HepG2 (cell line): ENCODE data around the gene NOTUM. TPM values are rescaled to one million over a fixed set of nuclear protein-coding genes. Genes with fewer than 3 reads are reported as not detected.

Experiments used
- FIP1L1 ChIP-seq: fragments of 200-400 bp; formaldehyde crosslinking; IDR thresholded peaks from 2 replicates; pipeline ENCODE4 v1.6.1; 2018; ENCODE audit warnings: low read depth, mild to moderate bottlenecking, low read length, moderate library complexity, borderline replicate concordance; ENCODE audit not compliant: insufficient read depth
- FOXP1 ChIP-seq, 2 experiments: fragments of 450-650 bp in 1 of 2; IDR thresholded peaks; 2 replicates each; pipeline ENCODE4 v1.6.1; 2017 to 2018; ENCODE audit warnings: antibody characterized with exemption in 1 of 2
- GTF3A ChIP-seq: sonication (generic); formaldehyde crosslinking; conservative IDR thresholded peaks from 2 replicates; pipeline ENCODE4 v1.4.0; 2020; ENCODE audit warnings: mild to moderate bottlenecking, missing genetic modification reagents
- KLF9 ChIP-seq: IDR thresholded peaks from 2 replicates; pipeline ENCODE4 v1.6.1; 2016; ENCODE audit warnings: low read depth
- NFE2L1 ChIP-seq: sonication (generic); formaldehyde crosslinking; IDR thresholded peaks from 2 replicates; pipeline ENCODE4 v1.4.0; 2020; ENCODE audit warnings: missing genetic modification reagents, mild to moderate bottlenecking, borderline replicate concordance
- POLR2G ChIP-seq: fragments of 200-400 bp; formaldehyde crosslinking; IDR thresholded peaks from 2 replicates; pipeline ENCODE4 v1.6.1; 2018; ENCODE audit warnings: mild to moderate bottlenecking, low read depth, low read length, moderate library complexity
- SKI ChIP-seq: fragments of 450-650 bp; IDR thresholded peaks from one replicate; pipeline ENCODE4 v1.6.1; 2018; ENCODE audit warnings: mild to moderate bottlenecking; ENCODE audit not compliant: partially characterized antibody
- SP140L ChIP-seq: sonication (generic); formaldehyde crosslinking; IDR thresholded peaks from 2 replicates; pipeline ENCODE4 v1.4.0; 2020; ENCODE audit warnings: missing genetic modification reagents, borderline replicate concordance
- SRSF9 ChIP-seq: fragments of 200-400 bp; formaldehyde crosslinking; IDR thresholded peaks from 2 replicates; pipeline ENCODE4 v1.6.1; 2018; ENCODE audit warnings: borderline replicate concordance, mild to moderate bottlenecking, low read depth, low read length; ENCODE audit not compliant: insufficient read depth, poor library complexity, severe bottlenecking
- U2AF2 ChIP-seq: fragments of 200-400 bp; formaldehyde crosslinking; IDR thresholded peaks from 2 replicates; pipeline ENCODE4 v1.6.1; 2017; ENCODE audit warnings: low read depth, mild to moderate bottlenecking, low read length
- WIZ ChIP-seq: sonication (generic); formaldehyde crosslinking; IDR thresholded peaks from 2 replicates; pipeline ENCODE4 v1.5.1; 2020; ENCODE audit warnings: mild to moderate bottlenecking, missing genetic modification reagents
- ZNF10 ChIP-seq: sonication (generic); formaldehyde crosslinking; IDR thresholded peaks from 2 replicates; pipeline ENCODE4 v1.4.0; 2020; ENCODE audit warnings: mild to moderate bottlenecking, low read depth, missing genetic modification reagents, borderline replicate concordance
- ZNF101 ChIP-seq: sonication (generic); formaldehyde crosslinking; IDR thresholded peaks from 2 replicates; pipeline ENCODE4 v1.4.0; 2020; ENCODE audit warnings: mild to moderate bottlenecking, low read depth, missing genetic modification reagents, borderline replicate concordance
- polyA plus RNA-seq, 8 experiments: library from polyadenylated mRNA; depleted of rRNA in 3 of 8; stranded (reverse) in 7 of 8; unstranded in 1 of 8; fragments of >200 nt; fragmentation: Illumina TruSeq in 4 of 8; extraction: Trizol in 4 of 8; gene quantifications; 2 replicates each; pipeline versions ENCODE4 v1.2.1 to v1.2.3, GENCODE V29; 2011 to 2016; ENCODE audit warnings: low read depth in 4 of 8, missing spikeins in 1 of 8, mixed read lengths in 1 of 8; ENCODE audit not compliant: insufficient read depth in 1 of 8
- total RNA-seq, 5 experiments: library from RNA; depleted of rRNA; stranded (reverse); fragments of >200 nt; fragmentation: Illumina TruSeq; extraction: Trizol; gene quantifications; 2 replicates each; pipeline ENCODE4 v1.2.3, GENCODE V29; 2016; ENCODE audit warnings: low read depth in 1 of 5
- TF ChIP-seq, protein P1 (sequence below): sonication (generic); formaldehyde crosslinking; IDR thresholded peaks from 2 replicates; pipeline ENCODE4 v1.4.0; 2020; ENCODE audit warnings: mild to moderate bottlenecking, missing genetic modification reagents, borderline replicate concordance
- TF ChIP-seq, protein P2 (sequence below): sonication (generic); formaldehyde crosslinking; IDR thresholded peaks from 2 replicates; pipeline ENCODE4 v1.4.0; 2020; ENCODE audit warnings: missing genetic modification reagents, borderline replicate concordance
- TF ChIP-seq, protein P3 (sequence below): IDR thresholded peaks from 2 replicates; pipeline ENCODE4 v1.6.1; 2016; ENCODE audit warnings: missing compliant biosample characterization, missing genetic modification reagents, borderline replicate concordance
- TF ChIP-seq, protein P4 (sequence below): sonication (generic); formaldehyde crosslinking; IDR thresholded peaks from 2 replicates; pipeline ENCODE4 v1.4.0; 2020; ENCODE audit warnings: mild to moderate bottlenecking, missing genetic modification reagents

NOTUM gene
- total and polyA plus RNA-seq, 2 of the 13 experiments (the other 11 are each of a cell fraction or from before 2014, with no cell fraction given) = 150 to 160 TPM

DNA sequence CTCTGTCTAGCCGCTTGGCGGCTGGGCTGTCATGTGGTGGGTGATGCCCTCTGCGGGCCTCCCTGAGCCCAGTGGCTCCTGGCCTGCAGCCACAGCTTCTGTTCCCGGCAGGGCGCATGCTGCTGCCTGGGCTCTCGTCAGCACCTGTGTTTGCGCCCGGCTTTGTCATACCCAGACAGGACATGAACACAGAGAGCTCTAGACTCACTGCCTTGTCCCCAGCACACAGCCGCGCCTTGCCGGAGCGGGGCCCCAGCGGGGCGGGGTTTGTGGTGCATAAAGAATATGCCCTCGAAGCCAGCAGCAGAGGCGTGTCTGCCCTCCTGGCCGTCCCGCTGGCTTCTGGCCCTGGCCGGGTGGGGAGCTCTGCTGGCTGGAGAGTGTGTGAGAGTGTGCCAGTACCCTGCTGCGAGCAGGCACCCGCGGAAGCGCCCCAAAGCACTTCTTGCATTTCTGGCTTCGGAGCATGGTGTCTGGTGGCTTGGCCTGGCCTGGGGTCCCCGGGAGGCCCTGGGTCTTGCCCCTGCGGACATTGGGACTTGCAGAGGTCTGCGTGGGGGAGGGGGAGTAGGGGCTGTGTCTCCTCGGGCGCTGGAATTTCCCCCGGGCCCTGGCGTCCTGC is 30.8 kb upstream of the NOTUM start (continued):
- TF ChIP-seq, protein P1, sequence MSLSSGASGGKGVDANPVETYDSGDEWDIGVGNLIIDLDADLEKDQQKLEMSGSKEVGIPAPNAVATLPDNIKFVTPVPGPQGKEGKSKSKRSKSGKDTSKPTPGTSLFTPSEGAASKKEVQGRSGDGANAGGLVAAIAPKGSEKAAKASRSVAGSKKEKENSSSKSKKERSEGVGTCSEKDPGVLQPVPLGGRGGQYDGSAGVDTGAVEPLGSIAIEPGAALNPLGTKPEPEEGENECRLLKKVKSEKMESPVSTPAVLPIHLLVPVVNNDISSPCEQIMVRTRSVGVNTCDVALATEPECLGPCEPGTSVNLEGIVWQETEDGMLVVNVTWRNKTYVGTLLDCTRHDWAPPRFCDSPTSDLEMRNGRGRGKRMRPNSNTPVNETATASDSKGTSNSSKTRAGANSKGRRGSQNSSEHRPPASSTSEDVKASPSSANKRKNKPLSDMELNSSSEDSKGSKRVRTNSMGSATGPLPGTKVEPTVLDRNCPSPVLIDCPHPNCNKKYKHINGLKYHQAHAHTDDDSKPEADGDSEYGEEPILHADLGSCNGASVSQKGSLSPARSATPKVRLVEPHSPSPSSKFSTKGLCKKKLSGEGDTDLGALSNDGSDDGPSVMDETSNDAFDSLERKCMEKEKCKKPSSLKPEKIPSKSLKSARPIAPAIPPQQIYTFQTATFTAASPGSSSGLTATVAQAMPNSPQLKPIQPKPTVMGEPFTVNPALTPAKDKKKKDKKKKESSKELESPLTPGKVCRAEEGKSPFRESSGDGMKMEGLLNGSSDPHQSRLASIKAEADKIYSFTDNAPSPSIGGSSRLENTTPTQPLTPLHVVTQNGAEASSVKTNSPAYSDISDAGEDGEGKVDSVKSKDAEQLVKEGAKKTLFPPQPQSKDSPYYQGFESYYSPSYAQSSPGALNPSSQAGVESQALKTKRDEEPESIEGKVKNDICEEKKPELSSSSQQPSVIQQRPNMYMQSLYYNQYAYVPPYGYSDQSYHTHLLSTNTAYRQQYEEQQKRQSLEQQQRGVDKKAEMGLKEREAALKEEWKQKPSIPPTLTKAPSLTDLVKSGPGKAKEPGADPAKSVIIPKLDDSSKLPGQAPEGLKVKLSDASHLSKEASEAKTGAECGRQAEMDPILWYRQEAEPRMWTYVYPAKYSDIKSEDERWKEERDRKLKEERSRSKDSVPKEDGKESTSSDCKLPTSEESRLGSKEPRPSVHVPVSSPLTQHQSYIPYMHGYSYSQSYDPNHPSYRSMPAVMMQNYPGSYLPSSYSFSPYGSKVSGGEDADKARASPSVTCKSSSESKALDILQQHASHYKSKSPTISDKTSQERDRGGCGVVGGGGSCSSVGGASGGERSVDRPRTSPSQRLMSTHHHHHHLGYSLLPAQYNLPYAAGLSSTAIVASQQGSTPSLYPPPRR (CRISPR knock-in tag) = peak; percentile 80
- TF ChIP-seq FOXP1 (IDR thresholded peaks at IDR 0.05) (no peak), FOXP1 (CRISPR knock-in tag; IDR thresholded peaks at IDR 0.05) (peak; percentile 56; the same call in 1 of the 2 replicates), KLF9 (CRISPR knock-in tag) (peak; percentile 72), U2AF2 (no peak), ZNF10 (CRISPR knock-in tag) (no peak), GTF3A (CRISPR knock-in tag) (no peak; the same call in 1 of the 2 replicates), SKI (peak; percentile 99), SP140L (CRISPR knock-in tag) (no peak), ZNF101 (CRISPR knock-in tag) (no peak), SRSF9 (no peak), FIP1L1 (peak; percentile 78), WIZ (no peak), NFE2L1 (no peak), POLR2G (peak; percentile 87)
- TF ChIP-seq, protein P2, sequence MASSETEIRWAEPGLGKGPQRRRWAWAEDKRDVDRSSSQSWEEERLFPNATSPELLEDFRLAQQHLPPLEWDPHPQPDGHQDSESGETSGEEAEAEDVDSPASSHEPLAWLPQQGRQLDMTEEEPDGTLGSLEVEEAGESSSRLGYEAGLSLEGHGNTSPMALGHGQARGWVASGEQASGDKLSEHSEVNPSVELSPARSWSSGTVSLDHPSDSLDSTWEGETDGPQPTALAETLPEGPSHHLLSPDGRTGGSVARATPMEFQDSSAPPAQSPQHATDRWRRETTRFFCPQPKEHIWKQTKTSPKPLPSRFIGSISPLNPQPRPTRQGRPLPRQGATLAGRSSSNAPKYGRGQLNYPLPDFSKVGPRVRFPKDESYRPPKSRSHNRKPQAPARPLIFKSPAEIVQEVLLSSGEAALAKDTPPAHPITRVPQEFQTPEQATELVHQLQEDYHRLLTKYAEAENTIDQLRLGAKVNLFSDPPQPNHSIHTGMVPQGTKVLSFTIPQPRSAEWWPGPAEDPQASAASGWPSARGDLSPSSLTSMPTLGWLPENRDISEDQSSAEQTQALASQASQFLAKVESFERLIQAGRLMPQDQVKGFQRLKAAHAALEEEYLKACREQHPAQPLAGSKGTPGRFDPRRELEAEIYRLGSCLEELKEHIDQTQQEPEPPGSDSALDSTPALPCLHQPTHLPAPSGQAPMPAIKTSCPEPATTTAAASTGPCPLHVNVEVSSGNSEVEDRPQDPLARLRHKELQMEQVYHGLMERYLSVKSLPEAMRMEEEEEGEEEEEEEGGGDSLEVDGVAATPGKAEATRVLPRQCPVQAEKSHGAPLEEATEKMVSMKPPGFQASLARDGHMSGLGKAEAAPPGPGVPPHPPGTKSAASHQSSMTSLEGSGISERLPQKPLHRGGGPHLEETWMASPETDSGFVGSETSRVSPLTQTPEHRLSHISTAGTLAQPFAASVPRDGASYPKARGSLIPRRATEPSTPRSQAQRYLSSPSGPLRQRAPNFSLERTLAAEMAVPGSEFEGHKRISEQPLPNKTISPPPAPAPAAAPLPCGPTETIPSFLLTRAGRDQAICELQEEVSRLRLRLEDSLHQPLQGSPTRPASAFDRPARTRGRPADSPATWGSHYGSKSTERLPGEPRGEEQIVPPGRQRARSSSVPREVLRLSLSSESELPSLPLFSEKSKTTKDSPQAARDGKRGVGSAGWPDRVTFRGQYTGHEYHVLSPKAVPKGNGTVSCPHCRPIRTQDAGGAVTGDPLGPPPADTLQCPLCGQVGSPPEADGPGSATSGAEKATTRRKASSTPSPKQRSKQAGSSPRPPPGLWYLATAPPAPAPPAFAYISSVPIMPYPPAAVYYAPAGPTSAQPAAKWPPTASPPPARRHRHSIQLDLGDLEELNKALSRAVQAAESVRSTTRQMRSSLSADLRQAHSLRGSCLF = peak; percentile 73; the same call in 1 of the 2 replicates
- TF ChIP-seq, protein P3, sequence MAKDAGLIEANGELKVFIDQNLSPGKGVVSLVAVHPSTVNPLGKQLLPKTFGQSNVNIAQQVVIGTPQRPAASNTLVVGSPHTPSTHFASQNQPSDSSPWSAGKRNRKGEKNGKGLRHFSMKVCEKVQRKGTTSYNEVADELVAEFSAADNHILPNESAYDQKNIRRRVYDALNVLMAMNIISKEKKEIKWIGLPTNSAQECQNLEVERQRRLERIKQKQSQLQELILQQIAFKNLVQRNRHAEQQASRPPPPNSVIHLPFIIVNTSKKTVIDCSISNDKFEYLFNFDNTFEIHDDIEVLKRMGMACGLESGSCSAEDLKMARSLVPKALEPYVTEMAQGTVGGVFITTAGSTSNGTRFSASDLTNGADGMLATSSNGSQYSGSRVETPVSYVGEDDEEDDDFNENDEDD (CRISPR knock-in tag) = peak; percentile 93
- TF ChIP-seq, protein P4, sequence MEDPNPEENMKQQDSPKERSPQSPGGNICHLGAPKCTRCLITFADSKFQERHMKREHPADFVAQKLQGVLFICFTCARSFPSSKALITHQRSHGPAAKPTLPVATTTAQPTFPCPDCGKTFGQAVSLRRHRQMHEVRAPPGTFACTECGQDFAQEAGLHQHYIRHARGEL (CRISPR knock-in tag) = no peak
